Hematopoietic multipotent progenitor cell treated with erythropoietin and hydrocortisone succinate and interleukin-3 and kit ligand, for 15 days (in vitro differentiated cells): Measurements from ENCODE around the gene LCE2A.

Source experiments
- DNase-seq: peaks from one replicate; pipeline ENCODE4 v3.0.0-alpha.2; 2015; ENCODE audit warnings: low spot score

LCE2A gene

GRCh38 chr1:152743371-152744145, 45.4 kb downstream of the LCE2A start:
- no peak for DNase-seq

- DNase-seq, result no peak
Measured at GRCh38 chr1:152745289-152745704, 47.2 kb downstream of the LCE2A start.

- no peak for DNase-seq
Measured at GRCh38 chr1:152745765-152746444, 47.8 kb downstream of the LCE2A start.

- DNase-seq, result no peak
Measured at GRCh38 chr1:152747831-152748230, 49.7 kb downstream of the LCE2A start.
